ENCODE results near the gene CSN1S1. TPM values are rescaled to one million over a fixed set of nuclear protein-coding genes. Genes with fewer than 3 reads are reported as not detected.

The CSN1S1 gene
- total RNA-seq, 1 donor from 2014 or later = not detected

GRCh38 chr4:69986663-69987062 is 55.8 kb downstream of the CSN1S1 start:
- Histone ChIP-seq H3K4me1 (ENCODE audit: insufficient read depth, low read length) (no peaks in the 10 kb centered on the region), H3K4me2 (ENCODE audit: low read length) (no peak overlapping the region), H3K9ac (ENCODE audit: low read length) (no peak overlapping the region), H3K27me3 (ENCODE audit: insufficient read depth, low read length) (no peaks in the 10 kb centered on the region), H3K79me2 (ENCODE audit: insufficient read depth, low read length) (no peaks in the 10 kb centered on the region), H3K27ac (ENCODE audit: low read depth, low read length) (no peak overlapping the region), H2AFZ (ENCODE audit: low read depth, low read length) (no peak overlapping the region), H3K9me3 (ENCODE audit: insufficient read depth, low read depth, low read length) (peaks cover 2% of the 10 kb centered on the region), H3K4me3 (ENCODE audit: insufficient read depth, low read depth, low read length) (no peak overlapping the region), H3K36me3 (ENCODE audit: insufficient read depth, low read length) (no peaks in the 10 kb centered on the region), H4K20me1 (ENCODE audit: insufficient read depth, low read length) (no peaks in the 10 kb centered on the region)
- no peak for FAIRE-seq
- H3K4me1 Mint-ChIP-seq (ENCODE audit: low read depth, unreplicated experiment) = peaks cover 8% of the 10 kb centered on the region
- no peaks in the 10 kb centered on the region for H3K36me3 Mint-ChIP-seq (ENCODE audit: low read depth, unreplicated experiment)
- no peaks in the 10 kb centered on the region for H3K27me3 Mint-ChIP-seq (ENCODE audit: low read depth, unreplicated experiment)
- no peak for DNase-seq (ENCODE audit: low read depth)
- no peak for TF ChIP-seq CTCF (IDR thresholded peaks at IDR 0.05; ENCODE audit: insufficient read depth, low read depth, low read length)
- TF ChIP-seq EZH2 (IDR thresholded peaks at IDR 0.05; ENCODE audit: insufficient read depth, low read length) = no peak
- no peaks in the 10 kb centered on the region for H3K9me3 Mint-ChIP-seq (ENCODE audit: unreplicated experiment)
- H3K4me3 Mint-ChIP-seq (ENCODE audit: unreplicated experiment) = no peak overlapping the region
- H3K27ac Mint-ChIP-seq (ENCODE audit: unreplicated experiment) = no peak overlapping the region

GRCh38 chr4:69991016-69991415 is 60.1 kb downstream of the CSN1S1 start:
- DNase-seq (ENCODE audit: low read depth) = no peak

More at GRCh38 chr4:69991016-69991415, 60.1 kb downstream of the CSN1S1 start:
- H3K27ac ChIP-seq (ENCODE audit: low read depth, low read length) = no peak overlapping the region
- TF ChIP-seq EZH2 (IDR thresholded peaks at IDR 0.05; ENCODE audit: insufficient read depth, low read length) (no peak), CTCF (IDR thresholded peaks at IDR 0.05; ENCODE audit: insufficient read depth, low read depth, low read length) (no peak)
- Mint-ChIP-seq H3K4me1 (ENCODE audit: low read depth, unreplicated experiment) (no peaks in the 10 kb centered on the region), H3K27me3 (ENCODE audit: low read depth, unreplicated experiment) (no peaks in the 10 kb centered on the region), H3K27ac (ENCODE audit: unreplicated experiment) (no peak overlapping the region), H3K36me3 (ENCODE audit: low read depth, unreplicated experiment) (no peaks in the 10 kb centered on the region), H3K4me3 (ENCODE audit: unreplicated experiment) (no peak overlapping the region), H3K9me3 (ENCODE audit: unreplicated experiment) (no peaks in the 10 kb centered on the region)
- no peaks in the 10 kb centered on the region for H4K20me1 ChIP-seq (ENCODE audit: insufficient read depth, low read length)
- no peak overlapping the region for H2AFZ ChIP-seq (ENCODE audit: low read depth, low read length)
- H3K4me3 ChIP-seq (ENCODE audit: insufficient read depth, low read depth, low read length) = no peak overlapping the region
- no peaks in the 10 kb centered on the region for H3K4me1 ChIP-seq (ENCODE audit: insufficient read depth, low read length)
- H3K4me2 ChIP-seq (ENCODE audit: low read length) = no peak overlapping the region
- H3K9me3 ChIP-seq (ENCODE audit: insufficient read depth, low read depth, low read length) = no peaks in the 10 kb centered on the region
- H3K36me3 ChIP-seq (ENCODE audit: insufficient read depth, low read length) = no peaks in the 10 kb centered on the region
- no peak overlapping the region for H3K9ac ChIP-seq (ENCODE audit: low read length)
- no peaks in the 10 kb centered on the region for H3K27me3 ChIP-seq (ENCODE audit: insufficient read depth, low read length)
- H3K79me2 ChIP-seq (ENCODE audit: insufficient read depth, low read length) = no peaks in the 10 kb centered on the region
- FAIRE-seq = no peak

All from astrocyte (in vitro differentiated cells and primary cell).